CD14-positive monocyte (primary cell): Measurements from ENCODE around the gene CCDC88C. TPM values are rescaled to one million over a fixed set of nuclear protein-coding genes. Genes with fewer than 3 reads are reported as not detected.

Experiments used
- DNase-seq, 3 donors: peaks; one replicate each; pipeline ENCODE4 v3.0.0-alpha.2; 2011 to 2022
- H2AFZ ChIP-seq: 2 replicates; pipeline ENCODE4 v1.6.0; 2012; ENCODE audit warnings: mild to moderate bottlenecking, low read depth, low read length, inconsistent platforms; ENCODE audit not compliant: insufficient read depth, poor library complexity, severe bottlenecking
- H3K27ac ChIP-seq, 2 donors: 1 replicate in 1 of 2; 2 replicates in 1 of 2; pipeline ENCODE4 v1.5.1; 2012 to 2013; ENCODE audit warnings: low read length in 2 of 2, control low read depth in 1 of 2, inconsistent platforms in 1 of 2, low read depth in 1 of 2, mild to moderate bottlenecking in 1 of 2
- H3K27me3 ChIP-seq, 2 donors: one replicate each; pipeline versions ENCODE4 v1.6.0 to v1.6.1; 2011 to 2013; ENCODE audit warnings: low read length in 2 of 2; ENCODE audit not compliant: control insufficient read depth in 2 of 2, insufficient read depth in 2 of 2
- H3K36me3 ChIP-seq, 2 donors: replicated peaks in 1 of 2; 1 replicate in 1 of 2; 2 replicates in 1 of 2; pipeline versions ENCODE4 v1.5.1 to v1.6.1; 2012 to 2013; ENCODE audit warnings: low read length in 2 of 2, control low read depth in 1 of 2, inconsistent platforms in 1 of 2, mild to moderate bottlenecking in 1 of 2; ENCODE audit not compliant: insufficient read depth in 2 of 2, control insufficient read depth in 1 of 2
- H3K4me1 ChIP-seq, 2 donors: 1 replicate in 1 of 2; 2 replicates in 1 of 2; pipeline versions ENCODE4 v1.5.1 to v1.6.1; 2012 to 2013; ENCODE audit warnings: low read length in 2 of 2, control low read depth in 1 of 2, inconsistent platforms in 1 of 2, mild to moderate bottlenecking in 1 of 2, moderate library complexity in 1 of 2; ENCODE audit not compliant: insufficient read depth in 2 of 2, control insufficient read depth in 1 of 2
- H3K4me2 ChIP-seq: replicated peaks from 2 replicates; pipeline ENCODE3; 2012; ENCODE audit warnings: low read length, moderate library complexity, mild to moderate bottlenecking; ENCODE audit not compliant: poor library complexity, severe bottlenecking; ENCODE audit errors: extremely low read depth
- H3K4me3 ChIP-seq, 3 experiments: fragments of 200-600 bp in 1 of 3; sonication (generic) in 1 of 3; replicated peaks in 1 of 3; 1 replicate in 2 of 3; 2 replicates in 1 of 3; pipeline ENCODE4 v1.5.1; 2011 to 2013; ENCODE audit warnings: low read length in 3 of 3, mild to moderate bottlenecking in 3 of 3, control low read depth in 2 of 3, low read depth in 2 of 3, inconsistent platforms in 1 of 3, moderate library complexity in 1 of 3
- H3K79me2 ChIP-seq: 2 replicates; pipeline ENCODE4 v1.6.0; 2012; ENCODE audit warnings: mild to moderate bottlenecking, control low read depth, inconsistent platforms, low read length, moderate library complexity; ENCODE audit not compliant: insufficient read depth
- H3K9ac ChIP-seq: 2 replicates; pipeline ENCODE4 v1.6.0; 2017; ENCODE audit warnings: low read length, mild to moderate bottlenecking; ENCODE audit not compliant: insufficient read depth, poor library complexity, severe bottlenecking
- H3K9me3 ChIP-seq, 2 donors: replicated peaks in 1 of 2; 1 replicate in 1 of 2; 2 replicates in 1 of 2; pipeline versions ENCODE4 v1.5.1 to v1.6.1; 2012 to 2013; ENCODE audit warnings: low read length in 2 of 2, control low read depth in 1 of 2; ENCODE audit not compliant: control insufficient read depth in 1 of 2, insufficient read depth in 1 of 2
- H4K20me1 ChIP-seq: 2 replicates; pipeline ENCODE4 v1.6.0; 2012; ENCODE audit warnings: mild to moderate bottlenecking, low read length, control low read depth, moderate library complexity; ENCODE audit not compliant: insufficient read depth
- H3K27ac Mint-ChIP-seq, 7 donors: one replicate each; pipeline ENCODE4 v1.8.0; 2020; ENCODE audit warnings: mild to moderate bottlenecking in 7 of 7, mixed read lengths in 7 of 7, moderate library complexity in 6 of 7, inconsistent platforms in 2 of 7
- H3K27me3 Mint-ChIP-seq, 3 donors: one replicate each; pipeline ENCODE4 v1.8.0; 2021 to 2022; ENCODE audit warnings: low read depth in 3 of 3, mild to moderate bottlenecking in 3 of 3, mixed read lengths in 3 of 3, moderate library complexity in 3 of 3, inconsistent platforms in 1 of 3
- H3K36me3 Mint-ChIP-seq, 2 donors: one replicate each; pipeline ENCODE4 v1.8.0; 2020; ENCODE audit warnings: mixed read lengths in 2 of 2, inconsistent platforms in 1 of 2, mild to moderate bottlenecking in 1 of 2
- H3K4me1 Mint-ChIP-seq: one replicate; pipeline ENCODE4 v1.8.0; 2020; ENCODE audit warnings: mild to moderate bottlenecking, mixed read lengths
- H3K4me3 Mint-ChIP-seq, 2 donors: one replicate each; pipeline ENCODE4 v1.8.0; 2020; ENCODE audit warnings: mild to moderate bottlenecking in 2 of 2, mixed read lengths in 2 of 2, moderate library complexity in 1 of 2
- H3K9me3 Mint-ChIP-seq, 7 donors: one replicate each; pipeline ENCODE4 v1.8.0; 2020 to 2022; ENCODE audit warnings: mixed read lengths in 7 of 7, mild to moderate bottlenecking in 6 of 7, moderate library complexity in 6 of 7, inconsistent platforms in 2 of 7
- WGBS: methylation state at CpG from one replicate; pipeline ENCODE4 v1.1.5; 2013; ENCODE audit warnings: missing lambda C conversion rate; ENCODE audit not compliant: insufficient coverage; 5-methylcytosine and 5-hydroxymethylcytosine counted together
- intact Hi-C, 2 donors: fragments of 100-400 bp; cut with micrococcal nuclease; formaldehyde crosslinking; loops; one replicate each; pipeline versions ENCODE4 v1.15.0 to v1.15.1; 2023
- polyA plus RNA-seq, 3 donors: library from polyadenylated mRNA; depleted of rRNA in 1 of 3; unstranded in 2 of 3; stranded (reverse) in 1 of 3; fragments of 300-500 nt in 2 of 3; fragments of >200 nt in 1 of 3; fragmentation: Illumina TruSeq in 2 of 3; gene quantifications; 1 replicate in 2 of 3; 2 replicates in 1 of 3; pipeline ENCODE4 v1.2.3, GENCODE V29; 2012 to 2021
- TF ChIP-seq, protein P1 (sequence below): fragments of 200-600 bp; IDR thresholded peaks from one replicate; pipeline ENCODE4 v1.8.0; 2022; ENCODE audit warnings: antibody characterized with exemption, mild to moderate bottlenecking

CCDC88C gene
- polyA plus RNA-seq, 3 donors, result 11.6 to 69.7 (median 12.3) TPM

DNA sequence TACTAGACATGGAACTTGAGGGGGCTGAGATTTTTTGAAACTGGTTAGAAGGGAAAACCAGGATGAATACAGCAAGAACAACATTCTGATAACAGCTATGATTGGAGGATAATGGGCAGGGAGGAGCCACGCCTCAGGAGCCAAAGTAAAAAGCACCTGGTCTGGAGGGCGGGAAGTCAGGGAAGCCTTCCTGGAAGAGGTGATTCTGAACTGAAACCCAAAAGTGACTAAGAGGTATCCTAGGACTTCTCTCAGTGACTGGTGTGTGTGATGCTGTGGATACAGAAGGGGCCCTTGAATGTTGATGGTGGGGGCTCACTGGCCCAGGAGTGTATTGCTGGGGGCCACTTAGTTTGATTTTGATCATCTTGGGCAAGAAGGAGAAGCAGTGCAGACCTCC is 154.3 kb downstream of the CCDC88C start:
- peaks cover 31 to 45% (median 38%) of the 10 kb centered on the region in 3 donors for H3K27me3 Mint-ChIP-seq
- Histone ChIP-seq H3K4me3 (no peak overlapping the region), H2AFZ (no peak overlapping the region), H3K9me3 (peaks cover 0 to 3% of the 10 kb centered on the region in 2 donors), H3K4me2 (no peak overlapping the region), H3K36me3 (no peaks in the 10 kb centered on the region), H3K4me1 (peaks cover 8 to 16% of the 10 kb centered on the region in 2 donors), H3K27ac (no peak overlapping the region), H4K20me1 (peaks cover 12% of the 10 kb centered on the region), H3K27me3 (peaks cover 27 to 39% of the 10 kb centered on the region in 2 donors), H3K9ac (no peak overlapping the region), H3K79me2 (no peaks in the 10 kb centered on the region)
- no peak overlapping the region for H3K27ac Mint-ChIP-seq
- peak overlapping the region in 1 of 2 donors; percentile 86 for H3K4me3 Mint-ChIP-seq
- H3K36me3 Mint-ChIP-seq, result peaks cover 10 to 17% of the 10 kb centered on the region in 2 donors
- intact Hi-C loops, result no loop called here
- peaks cover 15% of the 10 kb centered on the region for H3K4me1 Mint-ChIP-seq
- WGBS, result 100% methylated on average over 2 of the region's 2 CpGs
- peaks cover 2 to 7% (median 4%) of the 10 kb centered on the region in 7 donors for H3K9me3 Mint-ChIP-seq
- TF ChIP-seq, protein P1, sequence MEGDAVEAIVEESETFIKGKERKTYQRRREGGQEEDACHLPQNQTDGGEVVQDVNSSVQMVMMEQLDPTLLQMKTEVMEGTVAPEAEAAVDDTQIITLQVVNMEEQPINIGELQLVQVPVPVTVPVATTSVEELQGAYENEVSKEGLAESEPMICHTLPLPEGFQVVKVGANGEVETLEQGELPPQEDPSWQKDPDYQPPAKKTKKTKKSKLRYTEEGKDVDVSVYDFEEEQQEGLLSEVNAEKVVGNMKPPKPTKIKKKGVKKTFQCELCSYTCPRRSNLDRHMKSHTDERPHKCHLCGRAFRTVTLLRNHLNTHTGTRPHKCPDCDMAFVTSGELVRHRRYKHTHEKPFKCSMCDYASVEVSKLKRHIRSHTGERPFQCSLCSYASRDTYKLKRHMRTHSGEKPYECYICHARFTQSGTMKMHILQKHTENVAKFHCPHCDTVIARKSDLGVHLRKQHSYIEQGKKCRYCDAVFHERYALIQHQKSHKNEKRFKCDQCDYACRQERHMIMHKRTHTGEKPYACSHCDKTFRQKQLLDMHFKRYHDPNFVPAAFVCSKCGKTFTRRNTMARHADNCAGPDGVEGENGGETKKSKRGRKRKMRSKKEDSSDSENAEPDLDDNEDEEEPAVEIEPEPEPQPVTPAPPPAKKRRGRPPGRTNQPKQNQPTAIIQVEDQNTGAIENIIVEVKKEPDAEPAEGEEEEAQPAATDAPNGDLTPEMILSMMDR, result no peak
- DNase-seq, result no peak

DNA sequence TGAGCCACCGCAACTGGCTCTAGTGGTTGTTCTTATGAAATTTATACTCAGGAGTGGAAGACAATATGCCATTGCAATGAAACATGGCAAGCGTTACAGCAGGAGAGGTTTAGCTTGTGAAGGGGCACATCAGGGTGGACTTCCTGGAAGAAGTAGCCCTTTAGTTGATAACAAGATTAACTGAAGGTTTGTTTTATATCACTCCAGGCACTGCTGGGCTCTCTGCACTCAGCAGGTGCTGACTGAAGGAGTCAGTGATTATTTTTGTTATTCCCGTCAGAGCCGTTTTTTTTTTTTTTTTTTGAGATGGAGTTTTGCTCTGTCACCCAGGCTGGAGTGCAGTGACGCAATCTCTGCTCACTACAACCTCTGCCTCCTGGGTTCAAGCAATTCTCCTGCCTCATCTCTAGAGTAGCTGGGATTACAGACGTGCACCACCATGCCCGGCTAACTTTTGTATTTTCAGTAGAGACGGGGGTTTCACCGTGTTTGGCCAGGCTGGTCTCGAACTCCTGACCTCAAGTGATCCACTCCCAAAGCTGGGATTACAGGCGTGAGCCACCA is 155.6 kb downstream of the CCDC88C start:
- H3K27me3 ChIP-seq, result peaks cover 27 to 50% of the 10 kb centered on the region in 2 donors
- peaks cover 20% of the 10 kb centered on the region for H3K4me1 Mint-ChIP-seq
- 96% methylated on average over 6 of the region's 11 CpGs for WGBS
- peak overlapping the region in 1 of 7 donors; percentile 62 for H3K27ac Mint-ChIP-seq
- TF ChIP-seq, protein P1, result no peak
- H3K9me3 Mint-ChIP-seq, result peaks cover 2 to 7% (median 5%) of the 10 kb centered on the region in 7 donors
- H3K4me3 Mint-ChIP-seq, result peak overlapping the region in 1 of 2 donors; percentile 35
- H3K27me3 Mint-ChIP-seq, result peaks cover 36 to 56% (median 41%) of the 10 kb centered on the region in 3 donors
- DNase-seq, result no peak
- no peaks in the 10 kb centered on the region for H3K36me3 ChIP-seq
- intact Hi-C loops, result no loop called here
- peaks cover 6% of the 10 kb centered on the region for H4K20me1 ChIP-seq
- H3K36me3 Mint-ChIP-seq, result peaks cover 0 to 7% of the 10 kb centered on the region in 2 donors
- no peak overlapping the region for H3K27ac ChIP-seq
- H3K9ac ChIP-seq, result no peak overlapping the region
- H3K4me3 ChIP-seq, result no peak overlapping the region
- H3K4me1 ChIP-seq, result peaks cover 8 to 16% of the 10 kb centered on the region in 2 donors
- peaks cover 0 to 3% of the 10 kb centered on the region in 2 donors for H3K9me3 ChIP-seq
- no peaks in the 10 kb centered on the region for H3K79me2 ChIP-seq
- no peak overlapping the region for H3K4me2 ChIP-seq
- H2AFZ ChIP-seq, result no peak overlapping the region
